DOHH2 (cell line): ENCODE data around the gene DNAJC16.
"Not testable (repeated sequence)": the region's sequence is repeated elsewhere in the genome, so short reads cannot be mapped to it uniquely, and the experiment has no call there.

Source experiments
- H3F3A ChIP-seq: fragments of 200-600 bp; sonication (generic), shearing (Covaris generic); 2 replicates; pipeline ENCODE4 v1.6.0; 2016; ENCODE audit warnings: antibody characterized with exemption, mild to moderate bottlenecking; ENCODE audit not compliant: control insufficient read depth, insufficient read depth
- H3K27ac ChIP-seq: fragments of 200-600 bp; sonication (generic); 2 replicates; pipeline ENCODE4 v1.5.1; 2014; ENCODE audit warnings: low read depth, mild to moderate bottlenecking, low read length, moderate library complexity
- H3K27me3 ChIP-seq: fragments of 200-600 bp; sonication (generic); 2 replicates; pipeline ENCODE4 v1.6.1; 2014; ENCODE audit warnings: mild to moderate bottlenecking, low read length, mixed read lengths; ENCODE audit not compliant: control insufficient read depth
- H3K36me3 ChIP-seq: fragments of 200-600 bp; sonication (generic); 2 replicates; pipeline ENCODE4 v1.6.1; 2014; ENCODE audit warnings: mild to moderate bottlenecking, low read length, moderate library complexity, mixed read lengths; ENCODE audit not compliant: control insufficient read depth
- H3K4me1 ChIP-seq: fragments of 200-600 bp; sonication (generic); 2 replicates; pipeline ENCODE4 v1.6.1; 2014; ENCODE audit warnings: mild to moderate bottlenecking, low read length, mixed read lengths; ENCODE audit not compliant: control insufficient read depth
- H3K4me2 ChIP-seq: fragments of 200-600 bp; sonication (generic); 2 replicates; pipeline ENCODE4 v1.6.0; 2014; ENCODE audit warnings: mild to moderate bottlenecking, low read length, moderate library complexity
- H3K4me3 ChIP-seq: fragments of 200-600 bp; sonication (generic); 2 replicates; pipeline ENCODE4 v1.5.1; 2014; ENCODE audit warnings: mild to moderate bottlenecking, low read length, mixed read lengths
- H3K79me2 ChIP-seq: fragments of 200-600 bp; sonication (generic); 2 replicates; pipeline ENCODE4 v1.6.1; 2014; ENCODE audit warnings: mild to moderate bottlenecking, low read length, mixed read lengths; ENCODE audit not compliant: control insufficient read depth
- H3K9me2 ChIP-seq: fragments of 200-600 bp; sonication (generic); replicated peaks from 2 replicates; pipeline ENCODE4 v1.6.1; 2014; ENCODE audit warnings: mild to moderate bottlenecking, low read length, mixed read lengths; ENCODE audit not compliant: control insufficient read depth
- H3K9me3 ChIP-seq: fragments of 200-600 bp; sonication (generic); 2 replicates; pipeline ENCODE4 v1.6.1; 2014; ENCODE audit warnings: antibody characterized with exemption, low read length, mixed read lengths; ENCODE audit not compliant: control insufficient read depth, insufficient read depth
- H4K20me1 ChIP-seq: fragments of 200-600 bp; sonication (generic); 2 replicates; pipeline ENCODE4 v1.6.0; 2014; ENCODE audit warnings: low read depth, mild to moderate bottlenecking, antibody characterized with exemption, low read length, moderate library complexity; ENCODE audit not compliant: control insufficient read depth, insufficient read depth
- CTCF ChIP-seq: fragments of 200-600 bp; sonication (generic); IDR thresholded peaks from one replicate; pipeline ENCODE4 v1.5.1; 2014; ENCODE audit warnings: antibody characterized with exemption, mild to moderate bottlenecking, low read depth, low read length; ENCODE audit not compliant: poor library complexity, severe bottlenecking
- EZH2phosphoT487 ChIP-seq: fragments of 200-600 bp; sonication (generic); IDR thresholded peaks from 2 replicates; pipeline ENCODE4 v1.6.1; 2017; ENCODE audit warnings: borderline replicate concordance, mild to moderate bottlenecking, antibody characterized with exemption, low read length, moderate library complexity, mixed read lengths

DNAJC16 gene

GRCh38 chr1:15603050-15603965, 76.7 kb downstream of the DNAJC16 start:
- peaks cover 12% of the 10 kb centered on the region for H3K27me3 ChIP-seq
- no peaks in the 10 kb centered on the region for H3K9me2 ChIP-seq
- peaks cover 13% of the 10 kb centered on the region for H3K4me1 ChIP-seq
- H4K20me1 ChIP-seq, result no peaks in the 10 kb centered on the region
- TF ChIP-seq CTCF, result no peak
- no peak for TF ChIP-seq EZH2phosphoT487
- peaks cover 4% of the 10 kb centered on the region; the same call in 1 of the 2 replicates for H3K9me3 ChIP-seq
- H3K4me2 ChIP-seq, result peak overlapping the region; percentile 93
- peak overlapping the region; percentile 79 for H3K4me3 ChIP-seq
- no peak overlapping the region for H3K27ac ChIP-seq
- no peaks in the 10 kb centered on the region for H3K36me3 ChIP-seq
- no peaks in the 10 kb centered on the region for H3K79me2 ChIP-seq
- no peaks in the 10 kb centered on the region for H3F3A ChIP-seq

- H3K27me3 ChIP-seq, H3F3A ChIP-seq, H3K27ac ChIP-seq, H3K9me2 ChIP-seq, H3K36me3 ChIP-seq, H3K79me2 ChIP-seq, H3K9me3 ChIP-seq, H4K20me1 ChIP-seq: not testable (repeated sequence)
- peak overlapping the region; percentile 93 for H3K4me2 ChIP-seq
- peak overlapping the region; percentile 79 for H3K4me3 ChIP-seq
- H3K4me1 ChIP-seq, result peaks cover 13% of the 10 kb centered on the region
These were observed 77.3 kb downstream of the DNAJC16 start for GRCh38 chr1:15603966-15604282.

GRCh38 chr1:15604400-15604799, 77.8 kb downstream of the DNAJC16 start:
- not testable (repeated sequence) for H3K27ac ChIP-seq, H3K9me2 ChIP-seq, H3F3A ChIP-seq, H3K9me3 ChIP-seq, H3K36me3 ChIP-seq, H3K27me3 ChIP-seq, H4K20me1 ChIP-seq, H3K4me3 ChIP-seq, H3K4me2 ChIP-seq, H3K79me2 ChIP-seq
- peaks cover 13% of the 10 kb centered on the region for H3K4me1 ChIP-seq

GRCh38 chr1:15605398-15606383, 79.0 kb downstream of the DNAJC16 start:
- Histone ChIP-seq H3K36me3 (no peaks in the 10 kb centered on the region), H3K4me2 (no peak overlapping the region), H3K27ac (no peak overlapping the region), H3K4me1 (peaks cover 13% of the 10 kb centered on the region), H3K9me2 (no peaks in the 10 kb centered on the region), H3K9me3 (peaks cover 4% of the 10 kb centered on the region; the same call in 1 of the 2 replicates), H3F3A (no peaks in the 10 kb centered on the region), H3K4me3 (no peak overlapping the region), H3K27me3 (peaks cover 7% of the 10 kb centered on the region; the same call in 1 of the 2 replicates), H3K79me2 (no peaks in the 10 kb centered on the region), H4K20me1 (no peaks in the 10 kb centered on the region)
- no peak for TF ChIP-seq CTCF
- no peak for TF ChIP-seq EZH2phosphoT487
